ENCODE data around the gene EGLN2. TPM values are rescaled to one million over a fixed set of nuclear protein-coding genes. Genes with fewer than 3 reads are reported as not detected.

EGLN2 gene
- total RNA-seq, 1 experiment from 2014 or later = 58.6 TPM

DNA sequence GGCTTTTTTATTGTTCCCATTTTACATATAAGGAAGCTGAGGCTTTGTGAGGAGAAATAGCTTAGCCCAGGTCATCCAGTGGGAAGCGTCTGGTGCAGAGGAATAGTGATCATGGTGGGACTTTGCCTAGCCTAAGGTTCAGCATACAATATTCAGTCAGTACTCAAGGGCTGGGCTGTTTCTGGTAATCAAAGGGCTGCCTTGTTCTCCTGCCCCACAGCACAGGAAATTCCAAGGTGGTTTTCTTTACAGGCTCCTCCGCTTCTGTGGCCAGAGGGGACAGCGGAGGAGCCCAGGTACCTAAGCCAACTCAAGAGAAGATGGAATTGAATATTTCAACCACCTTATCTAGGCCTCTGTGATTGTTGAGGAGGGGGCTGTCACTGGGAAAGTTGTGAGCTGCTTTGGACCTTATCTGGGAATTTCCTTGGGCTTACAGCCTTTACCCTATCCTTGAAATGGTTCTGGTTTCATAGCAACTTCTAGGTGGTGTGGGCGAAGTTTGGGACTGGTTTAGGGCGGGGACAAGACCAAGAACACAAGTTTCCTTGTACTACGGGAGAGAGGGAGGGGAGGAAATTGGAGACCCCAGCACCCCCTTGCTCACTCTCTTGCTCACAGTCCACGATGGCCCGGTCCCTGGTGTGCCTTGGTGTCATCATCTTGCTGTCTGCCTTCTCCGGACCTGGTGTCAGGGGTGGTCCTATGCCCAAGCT is 23.9 kb upstream of the EGLN2 start, which contains the start of gene MIA:
TSS of gene MIA (plus strand) at position 606 of the 716 bp plus-strand sequence. CDS start at position 628, 22 bp downstream.
- ATAC-seq (no peak), DNase-seq (ENCODE audit: low read depth, low spot score) (no peak)
- H3K9me2 ChIP-seq (ENCODE audit: insufficient read depth) = no peaks in the 10 kb centered on the region
- POLR2A ChIA-PET = interaction anchor here (1.4 kb wide), 1 partner anchor 24 kb away, joined by 3 read pairs; the partner anchor contains the start of gene EGLN2
- no peaks in the 10 kb centered on the region for H3K79me2 ChIP-seq (ENCODE audit: insufficient read depth, low read length)
- intact Hi-C loops (cut with micrococcal nuclease) = no loop called here
- H3K36me3 ChIP-seq (ENCODE audit: control insufficient read depth in 1 of 2, insufficient read depth in 2 of 2, low read length in 2 of 2) = no peaks in the 10 kb centered on the region
- no TSS peak for BruUV-seq (replicated peaks)
- H3K4me1 ChIP-seq (ENCODE audit: control insufficient read depth in 1 of 2, insufficient read depth in 2 of 2, low read length in 2 of 2) = peaks cover 15 to 34% of the 10 kb centered on the region in 2 experiments
- no peaks in the 10 kb centered on the region for H3K9me3 ChIP-seq (ENCODE audit: control insufficient read depth in 1 of 2, insufficient read depth in 1 of 2, low read depth in 1 of 2, low read length in 2 of 2)
- no peak within 1 kb of the TSS for H2AFZ ChIP-seq (ENCODE audit: low read depth, low read length, poor library complexity, severe bottlenecking)
- H3K27ac ChIP-seq (ENCODE audit: low read depth, low read length) = no peak within 1 kb of the TSS
- 0 out of 2 replicates have a peak within 1 kb of the TSS, but pooled peaks have one; percentile 3 for H3K4me2 ChIP-seq (ENCODE audit: low read length)
- TF ChIP-seq EZH2phosphoT487 (IDR thresholded peaks at IDR 0.05; ENCODE audit: borderline replicate concordance) (no peak), CEBPB (IDR thresholded peaks at IDR 0.05; ENCODE audit: low read depth) (no peak), POLR2AphosphoS5 (IDR thresholded peaks at IDR 0.05; ENCODE audit: low read depth, low read length) (no peak), RAD21 (IDR thresholded peaks at IDR 0.05; ENCODE audit: low read depth) (no peak), SIN3A (IDR thresholded peaks at IDR 0.05; ENCODE audit: low read depth) (no peak), SP1 (IDR thresholded peaks at IDR 0.05; ENCODE audit: low read depth) (no peak), TCF7L2 (IDR thresholded peaks at IDR 0.05; ENCODE audit: borderline replicate concordance, extremely low read depth, insufficient read depth, insufficient read length) (no peak), CBX3 (IDR thresholded peaks at IDR 0.05; ENCODE audit: low read depth) (no peak), YY1 (IDR thresholded peaks at IDR 0.05; ENCODE audit: extremely low read depth, insufficient replicate concordance, low read depth, low read length) (no peak)
- CTCF ChIA-PET = no interaction called here
- no peaks in the 10 kb centered on the region for H4K20me1 ChIP-seq (ENCODE audit: insufficient read depth)
- RAD21 ChIA-PET (ENCODE audit: low non-redundant PET in 1 of 2, low total read pairs in 2 of 2, uncharacterized antibody in 2 of 2, unreplicated experiment in 2 of 2) = no interaction called here
- H3K27me3 ChIP-seq (ENCODE audit: insufficient read depth, low read length) = no peaks in the 10 kb centered on the region
- H3K9ac ChIP-seq (ENCODE audit: low read length) = no peak within 1 kb of the TSS
- no peak within 1 kb of the TSS for H3K4me3 ChIP-seq (replicated peaks in 1 of 2; ENCODE audit: low read depth in 1 of 2, low read length in 2 of 2)

- Histone ChIP-seq H4K20me1 (ENCODE audit: insufficient read depth) (no peaks in the 10 kb centered on the region), H3K36me3 (ENCODE audit: control insufficient read depth in 1 of 2, insufficient read depth in 2 of 2, low read length in 2 of 2) (no peaks in the 10 kb centered on the region), H3K27me3 (ENCODE audit: insufficient read depth, low read length) (no peaks in the 10 kb centered on the region), H3K4me3 (replicated peaks in 1 of 2; ENCODE audit: low read depth in 1 of 2, low read length in 2 of 2) (no peak overlapping the region), H3K27ac (ENCODE audit: low read depth, low read length) (no peak overlapping the region), H3K4me1 (ENCODE audit: control insufficient read depth in 1 of 2, insufficient read depth in 2 of 2, low read length in 2 of 2) (peaks cover 15 to 34% of the 10 kb centered on the region in 2 experiments), H3K9me2 (ENCODE audit: insufficient read depth) (no peaks in the 10 kb centered on the region), H3K9ac (ENCODE audit: low read length) (no peak overlapping the region), H3K4me2 (ENCODE audit: low read length) (no peak overlapping the region), H2AFZ (ENCODE audit: low read depth, low read length, poor library complexity, severe bottlenecking) (no peak overlapping the region), H3K79me2 (ENCODE audit: insufficient read depth, low read length) (no peaks in the 10 kb centered on the region), H3K9me3 (ENCODE audit: control insufficient read depth in 1 of 2, insufficient read depth in 1 of 2, low read depth in 1 of 2, low read length in 2 of 2) (no peaks in the 10 kb centered on the region)
- ChIA-PET POLR2A (interaction anchor here (1.4 to 3.1 kb wide), 2 partner anchors 23 to 24 kb away, joined by 3 to 24 read pairs; partner anchors contain the start of genes ACTMAP, EGLN2 and SNRPA), CTCF (no interaction called here), RAD21 (ENCODE audit: low non-redundant PET in 1 of 2, low total read pairs in 2 of 2, uncharacterized antibody in 2 of 2, unreplicated experiment in 2 of 2) (no interaction called here)
- ATAC-seq = no peak
- DNase-seq (ENCODE audit: low read depth, low spot score) = no peak
- no peak for TF ChIP-seq POLR2AphosphoS5 (IDR thresholded peaks at IDR 0.05; ENCODE audit: low read depth, low read length)
- BruUV-seq (replicated peaks) = no TSS peak
- intact Hi-C loops (cut with micrococcal nuclease) = no loop called here
Measured at GRCh38 chr19:40775632-40776022, 23.4 kb upstream of the EGLN2 start.

Data from HCT116 (cell line).